Gastrocnemius medialis (tissue), 4 donors: ENCODE measurements around the gene GAGE12C.
"Not testable (repeated sequence)": the region's sequence is repeated elsewhere in the genome, so short reads cannot be mapped to it uniquely, and the experiment has no call there.

Source experiments
- POLR2A ChIP-seq, 2 donors: fragments of 450-650 bp; IDR thresholded peaks; one replicate each; pipeline ENCODE4 v1.6.1; 2017; ENCODE audit warnings: antibody characterized with exemption in 2 of 2, mild to moderate bottlenecking in 2 of 2, moderate library complexity in 2 of 2
- TF ChIP-seq, protein P1 (sequence below), 5 experiments: fragments of 450-650 bp in 3 of 5; fragments of 200-600 bp in 2 of 5; sonication (generic) in 2 of 5; IDR thresholded peaks in 4 of 5; conservative IDR thresholded peaks in 1 of 5; 1 replicate in 4 of 5; 2 replicates in 1 of 5; pipeline ENCODE4 v1.5.1; 2016 to 2019; ENCODE audit warnings: antibody characterized with exemption in 5 of 5, mild to moderate bottlenecking in 3 of 5, moderate library complexity in 3 of 5

DNA sequence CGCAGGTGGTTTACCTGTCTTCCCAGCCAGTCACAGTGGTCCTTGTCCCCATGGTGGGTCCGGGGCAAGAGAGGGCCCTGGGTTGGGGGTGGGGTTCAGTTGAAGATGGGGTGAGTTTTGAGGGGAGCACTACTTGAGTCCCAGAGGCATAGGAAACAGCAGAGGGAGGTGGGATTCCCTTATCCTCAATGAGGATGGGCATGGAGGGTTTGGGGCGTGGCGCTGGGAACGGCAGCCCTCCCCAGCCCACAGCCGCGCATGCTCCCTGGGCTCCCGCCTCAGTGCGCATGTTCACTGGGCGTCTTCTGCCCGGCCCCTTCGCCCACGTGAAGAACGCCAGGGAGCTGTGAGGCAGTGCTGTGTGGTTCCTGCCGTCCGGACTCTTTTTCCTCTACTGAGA lies 28.6 kb downstream of the GAGE12C start, which contains the start of gene GAGE12F:
- TF ChIP-seq, protein P1, sequence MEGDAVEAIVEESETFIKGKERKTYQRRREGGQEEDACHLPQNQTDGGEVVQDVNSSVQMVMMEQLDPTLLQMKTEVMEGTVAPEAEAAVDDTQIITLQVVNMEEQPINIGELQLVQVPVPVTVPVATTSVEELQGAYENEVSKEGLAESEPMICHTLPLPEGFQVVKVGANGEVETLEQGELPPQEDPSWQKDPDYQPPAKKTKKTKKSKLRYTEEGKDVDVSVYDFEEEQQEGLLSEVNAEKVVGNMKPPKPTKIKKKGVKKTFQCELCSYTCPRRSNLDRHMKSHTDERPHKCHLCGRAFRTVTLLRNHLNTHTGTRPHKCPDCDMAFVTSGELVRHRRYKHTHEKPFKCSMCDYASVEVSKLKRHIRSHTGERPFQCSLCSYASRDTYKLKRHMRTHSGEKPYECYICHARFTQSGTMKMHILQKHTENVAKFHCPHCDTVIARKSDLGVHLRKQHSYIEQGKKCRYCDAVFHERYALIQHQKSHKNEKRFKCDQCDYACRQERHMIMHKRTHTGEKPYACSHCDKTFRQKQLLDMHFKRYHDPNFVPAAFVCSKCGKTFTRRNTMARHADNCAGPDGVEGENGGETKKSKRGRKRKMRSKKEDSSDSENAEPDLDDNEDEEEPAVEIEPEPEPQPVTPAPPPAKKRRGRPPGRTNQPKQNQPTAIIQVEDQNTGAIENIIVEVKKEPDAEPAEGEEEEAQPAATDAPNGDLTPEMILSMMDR (IDR thresholded peaks at IDR 0.05 in 4 of 5, conservative IDR thresholded peaks at IDR 0.05 in 1 of 5): not testable (repeated sequence)
- TF ChIP-seq POLR2A (IDR thresholded peaks at IDR 0.05): not testable (repeated sequence)
